MCF 10A (cell line): Measurements from ENCODE around the gene TMEM163. TPM values are rescaled to one million over a fixed set of nuclear protein-coding genes. Genes with fewer than 3 reads are reported as not detected.

Experiments used
- BruUV-seq: library from RNA; stranded (reverse); fragments of 400-500 nt; replicated peaks from 2 replicates; lab custom pipeline; 2021; lab: Mats Ljungman, UMichigan
- CTCF ChIA-PET: fragments of 300-600 bp; sonication (Branson Sonifier 250); formaldehyde crosslinking; extraction: SDS; loops from one replicate; lab custom pipeline; 2021; ENCODE audit warnings: antibody characterized with exemption, inconsistent platforms; lab: Yijun Ruan, JAX
- POLR2A ChIA-PET: fragments of 300-600, 350-650 bp; sonication (Branson Sonifier 250); formaldehyde crosslinking; extraction: SDS; loops from one replicate; lab custom pipeline; 2020; ENCODE audit warnings: antibody characterized with exemption, inconsistent platforms; lab: Yijun Ruan, JAX
- DNase-seq: peaks from one replicate; pipeline ENCODE4 v3.0.0-alpha.2; 2018; ENCODE audit not compliant: unreplicated experiment
- H3K27ac Mint-ChIP-seq: one replicate; pipeline ENCODE4 v1.8.0; 2022; ENCODE audit warnings: mild to moderate bottlenecking, low read depth, mixed read lengths; ENCODE audit not compliant: unreplicated experiment
- H3K27me3 Mint-ChIP-seq: one replicate; pipeline ENCODE4 v1.8.0; 2022; ENCODE audit warnings: mixed read lengths; ENCODE audit not compliant: insufficient read depth, unreplicated experiment
- H3K36me3 Mint-ChIP-seq: one replicate; pipeline ENCODE4 v1.8.0; 2022; ENCODE audit warnings: mild to moderate bottlenecking, moderate library complexity, mixed read lengths; ENCODE audit not compliant: insufficient read depth, unreplicated experiment
- H3K4me1 Mint-ChIP-seq: one replicate; pipeline ENCODE4 v1.8.0; 2022; ENCODE audit warnings: mixed read lengths; ENCODE audit not compliant: insufficient read depth, unreplicated experiment
- H3K4me3 Mint-ChIP-seq: one replicate; pipeline ENCODE4 v1.8.0; 2022; ENCODE audit warnings: mild to moderate bottlenecking, moderate library complexity, mixed read lengths; ENCODE audit not compliant: unreplicated experiment
- H3K9me3 Mint-ChIP-seq: one replicate; pipeline ENCODE4 v1.8.0; 2022; ENCODE audit warnings: mixed read lengths; ENCODE audit not compliant: unreplicated experiment
- intact Hi-C: fragments of 100-400 bp; cut with micrococcal nuclease; formaldehyde crosslinking; loops from 2 replicates; pipeline ENCODE4 v1.14.1; 2022
- total RNA-seq: library from RNA; stranded (reverse); gene quantifications from 2 replicates; pipeline ENCODE4 v1.2.3, GENCODE V29; 2022
- TF ChIP-seq, protein P1 (sequence below): fragments of 200-600 bp; IDR thresholded peaks from one replicate; pipeline ENCODE4 v1.8.0; 2022; ENCODE audit warnings: antibody characterized with exemption, mild to moderate bottlenecking; ENCODE audit not compliant: unreplicated experiment

Gene TMEM163
- total RNA-seq, 1 experiment from 2014 or later, result not detected

DNA sequence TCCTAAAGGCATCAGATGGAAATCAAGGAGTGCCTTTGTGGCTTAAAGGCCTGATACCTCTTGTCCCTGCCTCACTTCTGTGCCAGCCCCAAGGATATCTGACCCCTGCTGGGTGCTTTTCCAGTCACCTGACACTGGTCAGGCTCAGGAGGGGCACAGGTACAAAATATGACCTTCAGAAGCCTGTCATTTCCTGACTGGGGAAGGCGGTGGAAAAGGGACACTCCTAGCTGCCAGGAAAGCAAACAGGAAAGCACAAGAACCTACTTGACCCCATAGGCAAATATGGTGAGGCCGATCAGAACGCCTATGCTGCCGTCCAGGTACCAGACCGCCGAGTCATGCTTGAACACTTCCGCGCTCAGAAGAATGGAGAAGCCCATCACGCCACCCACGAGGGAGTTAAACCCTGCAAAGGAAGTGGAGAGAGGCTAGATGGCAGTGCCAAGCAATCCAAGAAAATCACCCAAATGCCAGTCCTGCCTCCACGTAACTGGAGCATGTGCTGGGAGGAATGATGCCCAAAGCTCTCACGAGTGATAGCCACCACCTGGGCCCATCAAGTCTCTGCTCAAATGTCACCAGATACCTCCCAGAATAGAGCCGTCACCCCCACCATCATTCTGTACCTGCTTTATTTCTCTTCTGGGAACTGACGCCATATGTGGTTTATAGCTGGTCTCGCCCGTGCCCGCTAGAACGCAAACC lies 260.9 kb downstream of the TMEM163 start:
- DNase-seq, result no peak

DNA sequence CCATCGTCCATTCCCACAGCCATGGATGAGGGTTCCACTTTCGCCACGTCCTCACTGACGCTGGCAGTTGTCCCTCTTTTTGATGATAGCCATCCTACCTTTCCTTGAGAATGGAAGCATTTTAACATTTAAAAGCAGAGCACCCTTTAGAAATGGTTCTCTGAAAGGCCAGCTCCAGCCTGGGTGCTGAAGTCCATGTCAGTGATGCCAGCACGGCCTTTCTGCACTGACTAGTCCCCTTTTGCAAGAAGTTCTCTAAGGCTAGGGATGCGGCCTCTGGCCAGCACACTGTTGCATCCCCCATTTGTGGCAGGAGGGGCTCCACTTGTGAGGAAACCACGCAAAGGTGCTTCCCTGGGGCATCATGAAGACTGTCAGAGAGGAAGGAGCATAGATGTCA lies 261.4 kb downstream of the TMEM163 start:
- intact Hi-C loops, result no loop called here
- no peak overlapping the region for H3K27ac Mint-ChIP-seq
- no peak for DNase-seq
- CTCF ChIA-PET, result no interaction called here
- no TSS peak for BruUV-seq
- TF ChIP-seq, protein P1, sequence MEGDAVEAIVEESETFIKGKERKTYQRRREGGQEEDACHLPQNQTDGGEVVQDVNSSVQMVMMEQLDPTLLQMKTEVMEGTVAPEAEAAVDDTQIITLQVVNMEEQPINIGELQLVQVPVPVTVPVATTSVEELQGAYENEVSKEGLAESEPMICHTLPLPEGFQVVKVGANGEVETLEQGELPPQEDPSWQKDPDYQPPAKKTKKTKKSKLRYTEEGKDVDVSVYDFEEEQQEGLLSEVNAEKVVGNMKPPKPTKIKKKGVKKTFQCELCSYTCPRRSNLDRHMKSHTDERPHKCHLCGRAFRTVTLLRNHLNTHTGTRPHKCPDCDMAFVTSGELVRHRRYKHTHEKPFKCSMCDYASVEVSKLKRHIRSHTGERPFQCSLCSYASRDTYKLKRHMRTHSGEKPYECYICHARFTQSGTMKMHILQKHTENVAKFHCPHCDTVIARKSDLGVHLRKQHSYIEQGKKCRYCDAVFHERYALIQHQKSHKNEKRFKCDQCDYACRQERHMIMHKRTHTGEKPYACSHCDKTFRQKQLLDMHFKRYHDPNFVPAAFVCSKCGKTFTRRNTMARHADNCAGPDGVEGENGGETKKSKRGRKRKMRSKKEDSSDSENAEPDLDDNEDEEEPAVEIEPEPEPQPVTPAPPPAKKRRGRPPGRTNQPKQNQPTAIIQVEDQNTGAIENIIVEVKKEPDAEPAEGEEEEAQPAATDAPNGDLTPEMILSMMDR, result no peak
- H3K36me3 Mint-ChIP-seq, result peaks cover 6% of the 10 kb centered on the region
- POLR2A ChIA-PET, result no interaction called here
- H3K9me3 Mint-ChIP-seq, result no peaks in the 10 kb centered on the region
- peaks cover 8% of the 10 kb centered on the region for H3K4me1 Mint-ChIP-seq
- no peak overlapping the region for H3K4me3 Mint-ChIP-seq
- H3K27me3 Mint-ChIP-seq, result no peaks in the 10 kb centered on the region

More for the DNA sequence above, 260.9 kb downstream of the TMEM163 start:
- Mint-ChIP-seq H3K36me3 (peaks cover 6% of the 10 kb centered on the region), H3K27me3 (no peaks in the 10 kb centered on the region), H3K4me3 (no peak overlapping the region), H3K4me1 (peaks cover 8% of the 10 kb centered on the region), H3K27ac (no peak overlapping the region), H3K9me3 (no peaks in the 10 kb centered on the region)
- intact Hi-C loops, result no loop called here
- CTCF ChIA-PET, result interaction anchor here (0.7 to 4.1 kb wide), 4 partner anchors 10 to 1154 kb away, joined by 3 to 31 read pairs (median 3); no protein-coding TSS in a partner anchor
- POLR2A ChIA-PET, result no interaction called here
- TF ChIP-seq, protein P1, result no peak
- no TSS peak for BruUV-seq

DNA sequence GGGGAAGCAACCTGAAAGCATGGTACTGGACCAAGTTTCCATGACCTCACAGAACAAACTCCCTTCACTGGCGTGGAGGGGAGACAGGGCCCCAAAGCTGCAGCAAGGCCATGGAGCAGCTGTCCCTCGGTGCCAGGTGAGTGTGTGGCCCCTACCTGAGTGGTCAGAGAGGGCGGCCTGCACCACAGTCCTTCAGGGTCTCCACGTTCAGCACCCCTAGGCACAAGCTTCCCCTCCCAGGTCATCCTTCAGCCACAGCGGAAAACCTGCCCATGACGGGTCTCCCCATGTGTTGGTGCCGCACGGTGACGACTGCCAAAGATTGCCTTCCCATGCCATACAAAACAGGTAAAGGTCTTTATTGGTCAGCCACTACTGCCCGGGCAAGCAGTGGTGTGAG lies 263.4 kb downstream of the TMEM163 start:
- Mint-ChIP-seq H3K27ac (no peak overlapping the region), H3K4me1 (peaks cover 4% of the 10 kb centered on the region), H3K9me3 (no peaks in the 10 kb centered on the region), H3K4me3 (no peak overlapping the region), H3K36me3 (peaks cover 6% of the 10 kb centered on the region), H3K27me3 (no peaks in the 10 kb centered on the region)
- TF ChIP-seq, protein P1, result no peak
- intact Hi-C loops, result no loop called here
- CTCF ChIA-PET, result interaction anchor here (0.6 to 2.3 kb wide), 5 partner anchors 35 to 471 kb away, joined by 3 to 6 read pairs (median 3); no protein-coding TSS in a partner anchor
- POLR2A ChIA-PET, result interaction anchor here (1.4 kb wide), 1 partner anchor 462 kb away, joined by 5 read pairs; no protein-coding TSS in a partner anchor
- DNase-seq, result no peak
- no TSS peak for BruUV-seq

DNA sequence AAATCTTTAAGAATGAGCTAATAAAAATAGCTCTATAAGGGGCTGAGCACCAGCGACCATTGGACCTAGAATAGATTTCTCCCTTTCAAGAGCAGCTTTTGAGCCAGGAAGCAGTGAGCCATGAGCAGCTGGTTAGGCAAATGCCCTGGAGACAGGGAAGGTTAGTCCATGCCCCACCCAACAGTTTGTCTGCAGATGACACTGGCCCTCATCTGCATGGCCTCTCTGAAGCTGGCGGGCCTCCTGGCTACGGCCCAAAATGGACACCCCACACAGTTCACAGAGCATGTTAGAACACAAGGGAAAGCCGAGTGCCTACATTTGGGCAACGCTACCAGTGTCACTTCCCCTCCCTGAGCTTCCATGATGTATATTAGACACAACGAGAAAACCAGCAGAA lies 263.9 kb downstream of the TMEM163 start:
- ChIA-PET CTCF (interaction anchor here (0.6 to 2.3 kb wide), 5 partner anchors 35 to 471 kb away, joined by 3 to 6 read pairs (median 3); no protein-coding TSS in a partner anchor), POLR2A (interaction anchor here (1.4 kb wide), 1 partner anchor 462 kb away, joined by 5 read pairs; no protein-coding TSS in a partner anchor)
- intact Hi-C loops, result no loop called here
- no peak overlapping the region for H3K27ac Mint-ChIP-seq
- no peaks in the 10 kb centered on the region for H3K27me3 Mint-ChIP-seq
- H3K36me3 Mint-ChIP-seq, result peaks cover 6% of the 10 kb centered on the region
- H3K9me3 Mint-ChIP-seq, result no peaks in the 10 kb centered on the region
- no peak for DNase-seq
- TF ChIP-seq, protein P1, result no peak
- no peak overlapping the region for H3K4me3 Mint-ChIP-seq
- H3K4me1 Mint-ChIP-seq, result peaks cover 5% of the 10 kb centered on the region
- no TSS peak for BruUV-seq
